Adipocyte (in vitro differentiated cells): ENCODE results near the gene ZFPM1.

Experiments
- DNase-seq: peaks from one replicate; pipeline ENCODE4 v3.0.0-alpha.2; 2015; ENCODE audit warnings: low read depth
- H3K27me3 ChIP-seq: replicated peaks from 2 replicates; pipeline ENCODE4 v1.7.0; 2013; ENCODE audit warnings: mild to moderate bottlenecking, low read length, moderate library complexity; ENCODE audit not compliant: control insufficient read depth, insufficient read depth
- H3K36me3 ChIP-seq: 2 replicates; pipeline ENCODE4 v1.7.0; 2013; ENCODE audit warnings: low read length, mild to moderate bottlenecking, moderate library complexity; ENCODE audit not compliant: control insufficient read depth, insufficient read depth, severe bottlenecking
- H3K4me1 ChIP-seq: 2 replicates; pipeline ENCODE4 v1.7.0; 2013; ENCODE audit warnings: mild to moderate bottlenecking, low read length, moderate library complexity; ENCODE audit not compliant: control insufficient read depth, insufficient read depth
- H3K4me3 ChIP-seq: 2 replicates; pipeline ENCODE4 v1.7.0; 2013; ENCODE audit warnings: mild to moderate bottlenecking, low read length, moderate library complexity
- H3K9ac ChIP-seq: 2 replicates; pipeline ENCODE4 v1.7.0; 2013; ENCODE audit warnings: mild to moderate bottlenecking, low read length, moderate library complexity
- H3K9me3 ChIP-seq: 2 replicates; pipeline ENCODE4 v1.7.0; 2013; ENCODE audit warnings: mild to moderate bottlenecking, low read length, moderate library complexity; ENCODE audit not compliant: control insufficient read depth

The ZFPM1 gene

GRCh38 chr16:88500255-88500661 is 47.2 kb downstream of the ZFPM1 start:
- Histone ChIP-seq H3K4me3 (no peak overlapping the region), H3K9me3 (no peaks in the 10 kb centered on the region), H3K9ac (no peak overlapping the region), H3K27me3 (no peaks in the 10 kb centered on the region), H3K36me3 (no peaks in the 10 kb centered on the region), H3K4me1 (no peaks in the 10 kb centered on the region)
- DNase-seq = no peak

GRCh38 chr16:88502371-88502770 is 49.3 kb downstream of the ZFPM1 start:
- H3K4me3 ChIP-seq = no peak overlapping the region
- no peaks in the 10 kb centered on the region for H3K36me3 ChIP-seq
- H3K27me3 ChIP-seq = no peaks in the 10 kb centered on the region
- no peak for DNase-seq
- H3K9ac ChIP-seq = no peak overlapping the region
- no peaks in the 10 kb centered on the region for H3K4me1 ChIP-seq
- no peaks in the 10 kb centered on the region for H3K9me3 ChIP-seq

- Histone ChIP-seq H3K27me3 (no peaks in the 10 kb centered on the region), H3K9ac (no peak overlapping the region), H3K4me3 (no peak overlapping the region), H3K36me3 (no peaks in the 10 kb centered on the region), H3K9me3 (no peaks in the 10 kb centered on the region), H3K4me1 (no peaks in the 10 kb centered on the region)
- no peak for DNase-seq
Observed at GRCh38 chr16:88502776-88503280, 49.7 kb downstream of the ZFPM1 start.

GRCh38 chr16:88503374-88503770 is 50.3 kb downstream of the ZFPM1 start:
- no peaks in the 10 kb centered on the region for H3K36me3 ChIP-seq
- no peaks in the 10 kb centered on the region for H3K4me1 ChIP-seq
- H3K9ac ChIP-seq = no peak overlapping the region
- no peaks in the 10 kb centered on the region for H3K9me3 ChIP-seq
- DNase-seq = no peak
- H3K27me3 ChIP-seq = no peaks in the 10 kb centered on the region
- no peak overlapping the region for H3K4me3 ChIP-seq

GRCh38 chr16:88503771-88504488 is 50.9 kb downstream of the ZFPM1 start:
- no peak for DNase-seq
- Histone ChIP-seq H3K9me3 (no peaks in the 10 kb centered on the region), H3K36me3 (no peaks in the 10 kb centered on the region), H3K9ac (no peak overlapping the region), H3K4me1 (no peaks in the 10 kb centered on the region), H3K4me3 (no peak overlapping the region), H3K27me3 (no peaks in the 10 kb centered on the region)

- H3K27me3 ChIP-seq = no peaks in the 10 kb centered on the region
- H3K9ac ChIP-seq = no peak overlapping the region
- H3K4me1 ChIP-seq = no peaks in the 10 kb centered on the region
- no peaks in the 10 kb centered on the region for H3K36me3 ChIP-seq
- no peak overlapping the region for H3K4me3 ChIP-seq
- H3K9me3 ChIP-seq = no peaks in the 10 kb centered on the region
- DNase-seq = no peak
Observed at GRCh38 chr16:88504489-88505404, 51.7 kb downstream of the ZFPM1 start.

- H3K27me3 ChIP-seq = no peaks in the 10 kb centered on the region
- no peak overlapping the region for H3K4me3 ChIP-seq
- H3K9ac ChIP-seq = no peak overlapping the region
- H3K36me3 ChIP-seq = no peaks in the 10 kb centered on the region
- peak; percentile 13 for DNase-seq
- H3K4me1 ChIP-seq = no peaks in the 10 kb centered on the region
- no peaks in the 10 kb centered on the region for H3K9me3 ChIP-seq
Observed at GRCh38 chr16:88505405-88506082, 52.5 kb downstream of the ZFPM1 start.

- no peak for DNase-seq
- Histone ChIP-seq H3K9ac (no peak overlapping the region), H3K36me3 (no peaks in the 10 kb centered on the region), H3K4me1 (no peaks in the 10 kb centered on the region), H3K4me3 (no peak overlapping the region), H3K9me3 (no peaks in the 10 kb centered on the region), H3K27me3 (no peaks in the 10 kb centered on the region)
Observed at GRCh38 chr16:88506723-88507122, 53.6 kb downstream of the ZFPM1 start.

- DNase-seq = no peak
- Histone ChIP-seq H3K9ac (no peak overlapping the region), H3K36me3 (no peaks in the 10 kb centered on the region), H3K27me3 (no peaks in the 10 kb centered on the region), H3K4me3 (no peak overlapping the region), H3K9me3 (no peaks in the 10 kb centered on the region), H3K4me1 (no peaks in the 10 kb centered on the region)
Observed at GRCh38 chr16:88507231-88507743, 54.2 kb downstream of the ZFPM1 start.

GRCh38 chr16:88508376-88508867 is 55.3 kb downstream of the ZFPM1 start:
- Histone ChIP-seq H3K27me3 (no peaks in the 10 kb centered on the region), H3K4me1 (no peaks in the 10 kb centered on the region), H3K36me3 (no peaks in the 10 kb centered on the region), H3K9ac (no peak overlapping the region), H3K4me3 (no peak overlapping the region), H3K9me3 (no peaks in the 10 kb centered on the region)
- DNase-seq = no peak
